Esophagus squamous epithelium (tissue), 4 donors: ENCODE results near the gene RFTN1.

Source experiments
- POLR2A ChIP-seq, 4 donors: fragments of 450-650 bp; IDR thresholded peaks; one replicate each; pipeline ENCODE4 v1.6.1; 2017; ENCODE audit warnings: antibody characterized with exemption in 4 of 4, mild to moderate bottlenecking in 4 of 4, moderate library complexity in 3 of 4
- TF ChIP-seq, protein P1 (sequence below), 6 experiments: fragments of 450-650 bp in 4 of 6; fragments of 200-600 bp in 2 of 6; sonication (generic) in 2 of 6; IDR thresholded peaks; one replicate each; pipeline ENCODE4 v1.5.1; 2016 to 2019; ENCODE audit warnings: antibody characterized with exemption in 6 of 6, mild to moderate bottlenecking in 4 of 6, moderate library complexity in 4 of 6

DNA sequence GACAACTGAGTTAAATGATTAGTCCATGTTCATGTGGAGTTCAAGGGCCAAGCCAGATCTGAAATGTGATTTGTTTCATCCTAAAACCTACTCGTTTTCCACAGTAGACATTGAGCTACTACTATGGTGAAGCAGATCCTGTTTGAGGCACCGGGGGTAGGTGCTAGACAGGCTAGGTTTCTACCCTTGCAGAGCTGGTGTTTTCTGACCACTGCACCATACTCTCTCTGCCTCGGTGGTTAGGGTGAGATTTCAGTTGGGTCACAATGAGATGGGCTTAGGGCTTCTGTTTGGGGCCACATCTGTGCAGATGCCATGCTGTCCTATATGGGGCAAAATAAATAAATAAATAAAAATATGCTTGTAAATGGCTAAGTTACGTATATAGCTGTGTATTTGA lies 149.2 kb downstream of the RFTN1 start:
- no peak for TF ChIP-seq POLR2A (IDR thresholded peaks at IDR 0.05)
- TF ChIP-seq, protein P1, sequence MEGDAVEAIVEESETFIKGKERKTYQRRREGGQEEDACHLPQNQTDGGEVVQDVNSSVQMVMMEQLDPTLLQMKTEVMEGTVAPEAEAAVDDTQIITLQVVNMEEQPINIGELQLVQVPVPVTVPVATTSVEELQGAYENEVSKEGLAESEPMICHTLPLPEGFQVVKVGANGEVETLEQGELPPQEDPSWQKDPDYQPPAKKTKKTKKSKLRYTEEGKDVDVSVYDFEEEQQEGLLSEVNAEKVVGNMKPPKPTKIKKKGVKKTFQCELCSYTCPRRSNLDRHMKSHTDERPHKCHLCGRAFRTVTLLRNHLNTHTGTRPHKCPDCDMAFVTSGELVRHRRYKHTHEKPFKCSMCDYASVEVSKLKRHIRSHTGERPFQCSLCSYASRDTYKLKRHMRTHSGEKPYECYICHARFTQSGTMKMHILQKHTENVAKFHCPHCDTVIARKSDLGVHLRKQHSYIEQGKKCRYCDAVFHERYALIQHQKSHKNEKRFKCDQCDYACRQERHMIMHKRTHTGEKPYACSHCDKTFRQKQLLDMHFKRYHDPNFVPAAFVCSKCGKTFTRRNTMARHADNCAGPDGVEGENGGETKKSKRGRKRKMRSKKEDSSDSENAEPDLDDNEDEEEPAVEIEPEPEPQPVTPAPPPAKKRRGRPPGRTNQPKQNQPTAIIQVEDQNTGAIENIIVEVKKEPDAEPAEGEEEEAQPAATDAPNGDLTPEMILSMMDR (IDR thresholded peaks at IDR 0.05), result no peak
